Liver (tissue), 9 donors: Measurements from ENCODE around the gene CLEC16A. TPM values are rescaled to one million over a fixed set of nuclear protein-coding genes. Genes with fewer than 3 reads are reported as not detected.

Experiments used
- DNase-seq: peaks from one replicate; pipeline ENCODE4 v3.0.0-alpha.2; 2017; ENCODE audit warnings: low spot score
- H3K27ac ChIP-seq, 2 donors: one replicate each; pipeline ENCODE4 v1.7.0; 2013; ENCODE audit warnings: inconsistent platforms in 2 of 2, low read length in 2 of 2, control low read depth in 1 of 2, low read depth in 1 of 2, mild to moderate bottlenecking in 1 of 2
- H3K27me3 ChIP-seq, 4 donors: one replicate each; pipeline versions ENCODE4 v1.6.1 to v1.7.0; 2013; ENCODE audit warnings: low read length in 3 of 4, inconsistent platforms in 1 of 4, mild to moderate bottlenecking in 1 of 4, moderate library complexity in 1 of 4; ENCODE audit not compliant: control insufficient read depth in 4 of 4, insufficient read depth in 4 of 4
- H3K36me3 ChIP-seq, 4 donors: one replicate each; pipeline versions ENCODE4 v1.6.1 to v1.7.0; 2013; ENCODE audit warnings: low read length in 3 of 4, mild to moderate bottlenecking in 3 of 4, low read depth in 1 of 4, moderate library complexity in 1 of 4; ENCODE audit not compliant: control insufficient read depth in 4 of 4, insufficient read depth in 3 of 4
- H3K4me1 ChIP-seq, 4 donors: one replicate each; pipeline versions ENCODE4 v1.6.1 to v1.7.0; 2013; ENCODE audit warnings: low read length in 3 of 4, mild to moderate bottlenecking in 3 of 4, moderate library complexity in 1 of 4; ENCODE audit not compliant: control insufficient read depth in 4 of 4, insufficient read depth in 4 of 4
- H3K4me3 ChIP-seq, 3 donors: one replicate each; pipeline versions ENCODE4 v1.6.1 to v1.7.0; 2013; ENCODE audit warnings: low read length in 3 of 3, control low read depth in 1 of 3, low read depth in 1 of 3, mild to moderate bottlenecking in 1 of 3
- H3K9ac ChIP-seq, 2 donors: one replicate each; pipeline ENCODE4 v1.7.0; 2013; ENCODE audit warnings: low read length in 2 of 2, mild to moderate bottlenecking in 2 of 2, moderate library complexity in 2 of 2, control low read depth in 1 of 2, low read depth in 1 of 2
- H3K9me3 ChIP-seq, 4 donors: one replicate each; pipeline versions ENCODE4 v1.6.1 to v1.7.0; 2013; ENCODE audit warnings: low read length in 3 of 4; ENCODE audit not compliant: control insufficient read depth in 4 of 4
- CTCF ChIP-seq: fragments of 150-350 bp; IDR thresholded peaks from 2 replicates; pipeline ENCODE4 v1.5.1; 2017; ENCODE audit warnings: improper control_type of control experiment, low read depth, low read length; ENCODE audit not compliant: missing input control
- EGR1 ChIP-seq, 2 donors: IDR thresholded peaks; 2 replicates each; pipeline ENCODE4 v1.6.1; 2016 to 2018; ENCODE audit warnings: antibody characterized with exemption in 2 of 2, low read depth in 2 of 2
- GABPA ChIP-seq, 2 donors: IDR thresholded peaks in 1 of 2; conservative IDR thresholded peaks in 1 of 2; 2 replicates each; pipeline ENCODE4 v1.6.1; 2016; ENCODE audit warnings: antibody characterized with exemption in 2 of 2, mild to moderate bottlenecking in 1 of 2, moderate library complexity in 1 of 2
- HNF4G ChIP-seq: IDR thresholded peaks from 2 replicates; pipeline ENCODE4 v1.6.1; 2016; ENCODE audit warnings: antibody characterized with exemption
- JUND ChIP-seq, 2 donors: IDR thresholded peaks; 2 replicates each; pipeline ENCODE4 v1.6.1; 2016; ENCODE audit warnings: antibody characterized with exemption in 2 of 2
- MAX ChIP-seq: IDR thresholded peaks from 2 replicates; pipeline ENCODE4 v1.6.1; 2016; ENCODE audit warnings: antibody characterized with exemption
- RAD21 ChIP-seq, 2 donors: IDR thresholded peaks; 2 replicates each; pipeline ENCODE4 v1.6.1; 2016; ENCODE audit warnings: antibody characterized with exemption in 2 of 2, mild to moderate bottlenecking in 2 of 2
- RXRA ChIP-seq, 2 donors: IDR thresholded peaks; 2 replicates each; pipeline ENCODE4 v1.6.1; 2017 to 2018; ENCODE audit warnings: antibody characterized with exemption in 2 of 2, mild to moderate bottlenecking in 1 of 2
- TAF1 ChIP-seq: conservative IDR thresholded peaks from 2 replicates; pipeline ENCODE4 v1.6.1; 2016; ENCODE audit warnings: antibody characterized with exemption, mild to moderate bottlenecking
- YY1 ChIP-seq: IDR thresholded peaks from 2 replicates; pipeline ENCODE4 v1.6.1; 2016; ENCODE audit warnings: antibody characterized with exemption, mild to moderate bottlenecking
- ZBTB33 ChIP-seq: IDR thresholded peaks from 2 replicates; pipeline ENCODE4 v1.6.1; 2016; ENCODE audit warnings: antibody characterized with exemption
- WGBS: extraction: QIAGEN DNeasy Blood & Tissue Kit; methylation state at CpG from one replicate; pipeline ENCODE4 v1.1.7; 2013; 5-methylcytosine and 5-hydroxymethylcytosine counted together
- polyA plus RNA-seq, 2 donors: library from polyadenylated mRNA; stranded (reverse) in 1 of 2; unstranded in 1 of 2; fragments of 200-250 nt in 1 of 2; fragments of >200 nt in 1 of 2; fragmentation: Nextera tagmentation in 1 of 2; extraction: Ambion mirVana in 1 of 2; gene quantifications; one replicate each; pipeline versions ENCODE4 v1.2.1 to v1.2.3, GENCODE V29; 2013 to 2015
- total RNA-seq, 2 donors: library from RNA; depleted of rRNA; stranded (reverse); fragments of >200 nt; gene quantifications; one replicate each; pipeline ENCODE4 v1.2.3, GENCODE V29; 2014
- donor health status: healthy.
- donor health status: healthy.
- donor health status: healthy.
- donor health status: healthy.
- donor health status: healthy.

CLEC16A gene
- total and polyA plus RNA-seq, 4 donors: 9.7 to 23.0 (median 17.4) TPM

- no peak for TF ChIP-seq CTCF
Observed at GRCh38 chr16:11092788-11093571, 148.6 kb downstream of the CLEC16A start (continued).

GRCh38 chr16:11093572-11094074 lies 149.3 kb downstream of the CLEC16A start:
- Histone ChIP-seq H3K9ac (no peak overlapping the region), H3K4me1 (no peaks in the 10 kb centered on the region)
- DNase-seq: no peak

More at GRCh38 chr16:11093572-11094074, 149.3 kb downstream of the CLEC16A start:
- no peak for TF ChIP-seq HNF4G
- TF ChIP-seq CTCF: no peak
- no peak for TF ChIP-seq RAD21 (IDR thresholded peaks at IDR 0.05)
- no peak for TF ChIP-seq RXRA (IDR thresholded peaks at IDR 0.05)
- no peak for TF ChIP-seq YY1
- no peak for TF ChIP-seq GABPA (IDR thresholded peaks at IDR 0.05 in 1 of 2, conservative IDR thresholded peaks at IDR 0.05 in 1 of 2)
- TF ChIP-seq TAF1: no peak
- no peak for TF ChIP-seq EGR1 (IDR thresholded peaks at IDR 0.05; ENCODE audit: low read depth in 2 of 2)
- no peak for TF ChIP-seq MAX
- no peak for TF ChIP-seq JUND (IDR thresholded peaks at IDR 0.05)
- no peak for TF ChIP-seq ZBTB33
- 89% methylated on average over 10 of the region's 10 CpGs for WGBS
- no peak overlapping the region for H3K27ac ChIP-seq
- no peaks in the 10 kb centered on the region for H3K27me3 ChIP-seq
- no peaks in the 10 kb centered on the region for H3K9me3 ChIP-seq
- H3K4me3 ChIP-seq: no peak overlapping the region
- H3K36me3 ChIP-seq: peaks cover 0 to 8% (median under 1%) of the 10 kb centered on the region in 4 donors
